IMR-90 (cell line): Measurements from ENCODE around the gene MUTYH. TPM values are rescaled to one million over a fixed set of nuclear protein-coding genes. Genes with fewer than 3 reads are reported as not detected.

Experiments used
- ATAC-seq: fragments of 200-7000 bp; cut with Tn5 transposase; 2 replicates; pipeline ENCODE4 v1.9.1; 2020; ENCODE audit warnings: low read depth, mild to moderate bottlenecking, moderate library complexity
- BruUV-seq: library from RNA; stranded (reverse); fragments of 400-500 nt; replicated peaks from 2 replicates; lab custom pipeline; 2021; lab: Mats Ljungman, UMichigan
- CTCF ChIA-PET: fragments of 300-600 bp; formaldehyde crosslinking; extraction: SDS; loops from one replicate; lab custom pipeline; 2021; ENCODE audit warnings: antibody characterized with exemption; lab: Yijun Ruan, JAX
- POLR2A ChIA-PET: fragments of 300-600 bp; sonication (Branson Sonifier 250); formaldehyde crosslinking; loops from one replicate; lab custom pipeline; 2022; ENCODE audit warnings: antibody characterized with exemption; ENCODE audit not compliant: unreplicated experiment; lab: Charles Lee
- DNase-seq: peaks from one replicate; pipeline ENCODE4 v3.0.0; 2013
- H2AFZ ChIP-seq: replicated peaks from 2 replicates; pipeline ENCODE3; 2013; ENCODE audit warnings: low read length, mild to moderate bottlenecking; ENCODE audit not compliant: poor library complexity
- H2AK5ac ChIP-seq: 2 replicates; pipeline ENCODE4 v1.6.1; 2013; ENCODE audit warnings: low read depth, low read length, inconsistent platforms
- H2AK9ac ChIP-seq: replicated peaks from 2 replicates; pipeline ENCODE3; 2013; ENCODE audit warnings: mild to moderate bottlenecking, low read depth, low read length, moderate library complexity; ENCODE audit not compliant: poor library complexity
- H2BK120ac ChIP-seq: 2 replicates; pipeline ENCODE4 v1.6.1; 2013; ENCODE audit warnings: low read depth, low read length, inconsistent platforms
- H2BK15ac ChIP-seq: 3 replicates; pipeline ENCODE4 v1.6.1; 2013; ENCODE audit warnings: low read depth, low read length, inconsistent platforms
- H2BK20ac ChIP-seq: 2 replicates; pipeline ENCODE4 v1.6.1; 2013; ENCODE audit warnings: low read depth, mild to moderate bottlenecking, inconsistent platforms, low read length, moderate library complexity
- H2BK5ac ChIP-seq: 2 replicates; pipeline ENCODE4 v1.6.1; 2013; ENCODE audit warnings: mild to moderate bottlenecking, low read depth, low read length, inconsistent platforms; ENCODE audit not compliant: poor library complexity, severe bottlenecking
- H3K14ac ChIP-seq: replicated peaks from 2 replicates; pipeline ENCODE4 v1.6.1; 2013; ENCODE audit warnings: low read depth, low read length, inconsistent platforms
- H3K18ac ChIP-seq: 2 replicates; pipeline ENCODE4 v1.6.1; 2013; ENCODE audit warnings: low read depth, low read length, control low read depth
- H3K23ac ChIP-seq: 2 replicates; pipeline ENCODE4 v1.6.1; 2013; ENCODE audit warnings: low read depth, low read length, inconsistent platforms
- H3K27ac ChIP-seq: 2 replicates; pipeline ENCODE4 v1.5.1; 2013; ENCODE audit warnings: mild to moderate bottlenecking, control low read depth, low read length; ENCODE audit not compliant: insufficient read depth
- H3K27me3 ChIP-seq: 2 replicates; pipeline ENCODE4 v1.6.1; 2013; ENCODE audit warnings: low read length; ENCODE audit not compliant: control insufficient read depth, insufficient read depth
- H3K36me3 ChIP-seq: 2 replicates; pipeline ENCODE4 v1.6.1; 2013; ENCODE audit warnings: low read length, mixed read lengths; ENCODE audit not compliant: control insufficient read depth, insufficient read depth
- H3K4ac ChIP-seq: 2 replicates; pipeline ENCODE4 v1.6.1; 2013; ENCODE audit warnings: low read depth, low read length, inconsistent platforms
- H3K4me1 ChIP-seq: 2 replicates; pipeline ENCODE4 v1.6.1; 2013; ENCODE audit warnings: low read length, mixed read lengths; ENCODE audit not compliant: control insufficient read depth, insufficient read depth
- H3K4me2 ChIP-seq: 2 replicates; pipeline ENCODE4 v1.6.1; 2013; ENCODE audit warnings: low read depth, mild to moderate bottlenecking, control low read depth, low read length, moderate library complexity
- H3K4me3 ChIP-seq: 2 replicates; pipeline ENCODE4 v1.5.1; 2013; ENCODE audit warnings: low read depth, mild to moderate bottlenecking, control low read depth, low read length, moderate library complexity; ENCODE audit not compliant: insufficient read depth
- H3K56ac ChIP-seq: 2 replicates; pipeline ENCODE4 v1.6.1; 2013; ENCODE audit warnings: low read length, inconsistent platforms; ENCODE audit not compliant: insufficient read depth; ENCODE audit errors: extremely low read depth
- H3K79me1 ChIP-seq, 2 experiments: 2 replicates each; pipeline ENCODE4 v1.6.1; 2013; ENCODE audit warnings: low read length in 2 of 2, inconsistent platforms in 1 of 2, low read depth in 1 of 2
- H3K9ac ChIP-seq: 2 replicates; pipeline ENCODE4 v1.6.1; 2013; ENCODE audit warnings: low read depth, low read length, control low read depth
- H3K9me1 ChIP-seq: 2 replicates; pipeline ENCODE4 v1.6.1; 2013; ENCODE audit warnings: low read length, inconsistent platforms; ENCODE audit not compliant: insufficient read depth
- H3K9me3 ChIP-seq: 2 replicates; pipeline ENCODE4 v1.6.1; 2013; ENCODE audit warnings: low read length; ENCODE audit not compliant: control insufficient read depth, insufficient read depth
- H4K20me1 ChIP-seq: 2 replicates; pipeline ENCODE4 v1.6.1; 2013; ENCODE audit warnings: low read length, inconsistent platforms; ENCODE audit not compliant: insufficient read depth
- H4K5ac ChIP-seq: 2 replicates; pipeline ENCODE4 v1.6.1; 2013; ENCODE audit warnings: mild to moderate bottlenecking, low read depth, low read length, control low read depth
- H4K8ac ChIP-seq, 2 experiments: 2 replicates each; pipeline ENCODE4 v1.6.1; 2013; ENCODE audit warnings: low read depth in 2 of 2, low read length in 2 of 2, control low read depth in 1 of 2, inconsistent platforms in 1 of 2
- H4K91ac ChIP-seq: 2 replicates; pipeline ENCODE4 v1.6.1; 2013; ENCODE audit warnings: low read depth, low read length, inconsistent platforms; ENCODE audit not compliant: insufficient read depth
- BHLHE40 ChIP-seq: fragments of 150-350 bp; IDR thresholded peaks from 2 replicates; pipeline ENCODE4 v1.6.1; 2016; ENCODE audit warnings: mild to moderate bottlenecking, low read depth, low read length
- CEBPB ChIP-seq: IDR thresholded peaks from 2 replicates; pipeline ENCODE4 v1.6.1; 2012; ENCODE audit warnings: low read depth, low read length, improper control_type of control experiment
- CHD1 ChIP-seq: IDR thresholded peaks from 2 replicates; pipeline ENCODE4 v1.6.1; 2012; ENCODE audit warnings: low read depth, low read length, improper control_type of control experiment
- CTCF ChIP-seq: conservative IDR thresholded peaks from 2 replicates; pipeline ENCODE4 v1.5.1; 2012; ENCODE audit warnings: mild to moderate bottlenecking, low read depth, low read length, improper control_type of control experiment
- FOS ChIP-seq: fragments of 150-350 bp; IDR thresholded peaks from 2 replicates; pipeline ENCODE4 v1.6.1; 2016; ENCODE audit warnings: low read depth, low read length
- MAFK ChIP-seq: IDR thresholded peaks from 2 replicates; pipeline ENCODE4 v1.6.1; 2012; ENCODE audit warnings: low read depth, low read length, improper control_type of control experiment
- MAZ ChIP-seq: IDR thresholded peaks from 2 replicates; pipeline ENCODE4 v1.6.1; 2012; ENCODE audit warnings: low read depth, mild to moderate bottlenecking, low read length, improper control_type of control experiment, moderate library complexity, borderline replicate concordance
- MXI1 ChIP-seq: IDR thresholded peaks from 2 replicates; pipeline ENCODE4 v1.6.1; 2012; ENCODE audit warnings: low read depth, mild to moderate bottlenecking, low read length, moderate library complexity, borderline replicate concordance
- POLR2A ChIP-seq: IDR thresholded peaks from 2 replicates; pipeline ENCODE4 v1.6.1; 2012; ENCODE audit warnings: mild to moderate bottlenecking, low read depth, low read length
- RAD21 ChIP-seq: IDR thresholded peaks from 2 replicates; pipeline ENCODE4 v1.6.1; 2012; ENCODE audit warnings: low read length, improper control_type of control experiment
- RCOR1 ChIP-seq: IDR thresholded peaks from 2 replicates; pipeline ENCODE4 v1.6.1; 2012; ENCODE audit warnings: mild to moderate bottlenecking, low read length, improper control_type of control experiment; ENCODE audit not compliant: insufficient replicate concordance
- SMC3 ChIP-seq: fragments of 150-350 bp; IDR thresholded peaks from 2 replicates; pipeline ENCODE4 v1.6.1; 2016; ENCODE audit warnings: low read depth, mild to moderate bottlenecking, antibody characterized with exemption, low read length, moderate library complexity
- USF2 ChIP-seq: fragments of 150-350 bp; IDR thresholded peaks from 2 replicates; pipeline ENCODE4 v1.6.1; 2017; ENCODE audit warnings: mild to moderate bottlenecking, antibody characterized with exemption, low read length, low read depth
- WGBS, 2 experiments: methylation state at CpG; one replicate each; pipeline versions ENCODE4 v1.1.5 to v1.1.7; 2013; ENCODE audit warnings: missing lambda C conversion rate in 2 of 2; ENCODE audit not compliant: insufficient read length in 1 of 2; ENCODE audit errors: extremely low coverage in 2 of 2; 5-methylcytosine and 5-hydroxymethylcytosine counted together
- dilution Hi-C: fragments of 300-500 bp; cut with HindIII; formaldehyde crosslinking; loops from one replicate; pipeline ENCODE4 v1.14.3; 2018; ENCODE audit warnings: low sequenced_read_pairs; ENCODE audit not compliant: unreplicated experiment
- in situ Hi-C: fragments of 300-500 bp; cut with MboI; formaldehyde crosslinking; loops from 3 replicates; pipeline ENCODE4 v1.14.3; 2019; ENCODE audit warnings: low sequenced_read_pairs, inconsistent platforms, mixed read lengths
- intact Hi-C: fragments of 100-400 bp; cut with micrococcal nuclease; formaldehyde crosslinking; loops from 2 replicates; pipeline ENCODE4 v1.10.0; 2022
- polyA plus RNA-seq, 3 experiments: library from polyadenylated mRNA; depleted of rRNA; stranded (reverse); fragments of >200 nt; gene quantifications; 2 replicates each; pipeline ENCODE4 v1.2.3, GENCODE V29; 2012; ENCODE audit warnings: low replicate concordance in 1 of 3
- total RNA-seq: library from RNA; depleted of rRNA; stranded (reverse); fragments of >200 nt; gene quantifications from 2 replicates; pipeline ENCODE4 v1.2.3, GENCODE V29; 2012

MUTYH gene
- total and polyA plus RNA-seq, 2 of the 4 experiments (the other 2 are of a cell fraction): 9.1 to 14.6 TPM

DNA sequence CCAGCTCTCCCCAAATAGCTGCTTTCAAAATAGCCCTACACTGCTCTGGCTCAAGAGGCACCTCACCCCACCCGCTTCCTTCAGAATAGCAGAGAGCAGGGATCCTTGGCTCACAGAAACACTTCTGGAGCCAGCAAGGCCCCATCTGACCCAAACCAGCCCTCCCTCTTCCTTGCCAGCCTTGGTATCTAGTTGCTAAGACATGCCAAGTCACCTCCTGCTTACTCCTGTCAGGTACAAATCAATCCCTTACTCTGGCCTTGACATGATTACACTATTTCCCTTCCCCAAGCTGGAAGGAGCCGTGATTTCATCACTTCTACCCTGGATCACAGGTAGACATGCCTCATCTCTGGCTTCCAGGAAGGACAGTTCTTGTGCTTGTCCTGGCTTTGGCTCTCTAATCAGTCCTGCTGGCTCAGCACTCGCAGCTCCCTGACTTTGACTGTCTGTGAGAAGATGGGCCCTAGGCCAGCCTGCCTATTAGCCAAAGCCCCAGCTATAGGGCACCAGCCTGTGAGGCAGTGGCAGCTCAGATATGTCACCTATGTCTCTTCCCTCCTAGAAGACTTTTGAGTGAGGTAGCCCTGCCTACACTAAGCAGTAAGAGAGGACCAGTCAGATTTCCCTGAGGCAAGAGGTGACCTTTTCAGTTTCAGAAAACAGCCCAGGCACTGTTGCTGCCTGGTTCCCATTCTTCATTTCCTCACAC, 8.9 kb upstream of the MUTYH start (continued):
- TF ChIP-seq BHLHE40: no peak

DNA sequence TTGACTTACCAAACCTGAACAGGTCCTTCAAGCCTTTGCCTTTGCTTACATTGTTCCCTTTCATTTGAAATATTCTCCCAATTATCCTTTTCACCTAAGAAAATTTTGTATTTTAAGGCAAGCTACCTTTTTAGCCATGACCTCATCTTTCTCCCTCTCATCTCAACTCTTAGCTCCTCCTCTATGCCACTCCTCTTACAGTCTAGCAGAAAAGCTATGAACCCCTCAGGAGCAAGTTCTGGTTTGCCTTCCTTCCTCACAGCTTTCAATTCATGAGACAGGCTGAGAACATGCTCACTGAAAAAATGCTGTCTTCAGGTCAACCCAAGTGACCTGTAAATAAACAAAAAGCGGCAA, 8.3 kb upstream of the MUTYH start:
- Histone ChIP-seq H3K27me3 (no peaks in the 10 kb centered on the region), H2BK120ac (no peak overlapping the region), H3K27ac (no peak overlapping the region), H3K9me3 (no peaks in the 10 kb centered on the region), H4K20me1 (no peaks in the 10 kb centered on the region), H2BK20ac (no peak overlapping the region), H3K9me1 (peaks cover 14% of the 10 kb centered on the region), H4K5ac (no peak overlapping the region), H3K56ac (no peak overlapping the region), H3K36me3 (peaks cover 13% of the 10 kb centered on the region), H4K8ac (no peak overlapping the region; a peak in 1 of 4 replicates), H3K23ac (peak overlapping the region; percentile 73; the same call in 1 of the 2 replicates), H3K4me3 (no peak overlapping the region), H3K79me1 (peaks cover 0 to 4% of the 10 kb centered on the region in 2 experiments; a peak in 1 of 4 replicates), H3K4ac (peak overlapping the region; percentile 26), H2AK5ac (peak overlapping the region; percentile 20; the same call in 1 of the 2 replicates), H4K91ac (no peak overlapping the region), H3K4me1 (peaks cover 14% of the 10 kb centered on the region), H3K9ac (no peak overlapping the region), H3K4me2 (no peak overlapping the region), H2AFZ (peak overlapping the region; percentile 18), H3K14ac (peak overlapping the region; percentile 57), H3K18ac (no peak overlapping the region; the same call in 1 of the 2 replicates), H2AK9ac (no peak overlapping the region), H2BK15ac (no peak overlapping the region), H2BK5ac (no peak overlapping the region)
- BruUV-seq: no TSS peak
- ChIA-PET CTCF (interaction anchor here (0.6 to 1.6 kb wide), 2 partner anchors 12 to 134 kb away, joined by 3 to 4 read pairs; no protein-coding TSS in a partner anchor), POLR2A (no interaction called here)
- in situ Hi-C loops (loop anchor here (5.0 kb wide), 1 partner anchor 144 kb away; the partner anchor contains the start of gene TESK2), intact Hi-C loops (no loop called here), dilution Hi-C loops (no loop called here)
- ATAC-seq (peak; percentile 50), DNase-seq (no peak)
- WGBS, 2 experiments: no CpG with 5 or more reads among the region's 1 CpG
- TF ChIP-seq CHD1: no peak
- TF ChIP-seq BHLHE40: no peak
- TF ChIP-seq RAD21: no peak
- TF ChIP-seq RCOR1: no peak
- TF ChIP-seq CEBPB: no peak
- no peak for TF ChIP-seq MAZ
- TF ChIP-seq MXI1: no peak
- no peak for TF ChIP-seq FOS
- no peak for TF ChIP-seq MAFK
- no peak for TF ChIP-seq SMC3
- TF ChIP-seq USF2: no peak
- no peak for TF ChIP-seq POLR2A
- TF ChIP-seq CTCF: no peak
